Measurements from ENCODE around the gene CBS. TPM values are rescaled to one million over a fixed set of nuclear protein-coding genes. Genes with fewer than 3 reads are reported as not detected.
A peak's percentile ranks its signal among the peaks of the same experiment; 100 is the strongest.
"Not testable (repeated sequence)": the region's sequence is repeated elsewhere in the genome, so short reads cannot be mapped to it uniquely, and the experiment has no call there.

CBS gene
- total RNA-seq (10 to 100 TPM in 4 of 5 donors, 1 to 10 TPM in 1; 2.0 to 25.1 (median 19.1) TPM), polyA plus RNA-seq (10 to 100 TPM; 10.8 to 21.9 (median 15.7) TPM)
- long read RNA-seq, donor 1, result 0 reads
- long read RNA-seq, donor 2, result 0 reads
- long read RNA-seq, donor 3, result 0 reads
- long read RNA-seq, donor 4, result 0 reads
- long read RNA-seq, donor 5, result 0 reads
- long read RNA-seq, donor 6, partial matches to known transcripts, result 0 of 2 reads
- long read RNA-seq, donor 6, other reads (novel, unspliced or antisense), result 0 of 2 reads
- long read RNA-seq, donor 7, partial matches to known transcripts, result 0 of 2 reads
- long read RNA-seq, donor 7, other reads (novel, unspliced or antisense), result 0 of 2 reads
- long read RNA-seq, donor 8, result 0 reads
- long read RNA-seq, donor 9, result 0 reads
- long read RNA-seq, donor 10, result 0 reads

DNA sequence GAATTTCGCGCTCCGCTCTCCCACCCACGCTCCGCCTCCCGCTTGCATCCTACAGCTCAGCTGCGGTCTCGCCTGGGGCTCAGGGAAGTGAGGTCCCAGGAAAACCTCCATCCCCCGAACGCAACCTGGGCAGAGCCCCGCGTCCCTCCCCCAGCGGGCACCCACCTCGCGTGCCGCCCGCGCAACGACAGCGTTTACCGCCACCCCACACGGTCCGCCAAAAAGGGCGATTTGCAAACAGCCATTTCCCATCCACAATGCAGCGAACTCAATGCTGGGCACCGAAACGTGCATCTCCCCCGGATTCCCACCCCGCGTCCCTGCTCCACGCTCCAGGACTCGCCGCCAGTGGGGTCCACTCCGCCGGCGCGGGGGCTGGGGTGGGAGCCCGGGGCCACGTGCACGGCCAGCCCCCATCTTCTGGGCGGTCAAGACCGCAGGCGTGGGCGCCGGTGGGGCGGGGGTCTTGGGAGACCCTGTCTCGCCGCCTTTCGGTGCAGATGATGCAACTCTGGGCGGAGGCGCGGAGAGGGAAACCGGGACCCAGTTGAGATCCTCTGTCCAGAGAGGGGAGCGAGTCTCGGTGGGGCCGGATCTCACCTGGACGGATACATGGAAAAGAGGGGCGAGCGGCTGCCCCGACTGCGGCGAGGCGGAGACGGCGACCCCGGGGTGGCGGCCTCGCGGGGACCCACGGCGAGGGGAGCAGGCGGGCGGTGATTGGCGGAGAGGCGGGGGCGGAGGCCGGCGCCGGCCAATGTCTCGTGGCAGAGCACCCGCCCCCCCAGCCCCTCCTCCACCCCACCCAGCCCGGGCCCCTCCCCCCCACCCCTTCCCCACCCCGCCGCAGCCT, at the start of gene CBS:
Gene CBS, minus strand, starts transcription at position 666 of the 853 bp plus-strand sequence. CDS start 3,642 bp downstream, outside the sequence.
- H3K27ac ChIP-seq; H3K4me3 ChIP-seq; H3K27me3 ChIP-seq; DNase-seq; H3K4me1 ChIP-seq; H3K36me3 ChIP-seq; H3K9me3 ChIP-seq; intact Hi-C loops (cut with DNase I; ENCODE audit: low total_unique reads): not testable (repeated sequence)
- no CpG with 5 or more reads among the region's 84 CpGs for WGBS, 5 donors

- intact Hi-C loops (cut with DNase I; ENCODE audit: low total_unique reads); H3K4me1 ChIP-seq; H3K4me3 ChIP-seq; H3K27ac ChIP-seq; H3K36me3 ChIP-seq; H3K27me3 ChIP-seq; H3K9me3 ChIP-seq; DNase-seq: not testable (repeated sequence)
- WGBS, 5 donors, result no CpG with 5 or more reads among the region's 4 CpGs
Measured at GRCh38 chr21:43115956-43116355, 40.3 kb upstream of the CBS start.

GRCh38 chr21:43114483-43114882, 38.8 kb upstream of the CBS start:
- H3K27ac ChIP-seq; H3K9me3 ChIP-seq; H3K4me3 ChIP-seq; H3K27me3 ChIP-seq; intact Hi-C loops (cut with DNase I; ENCODE audit: low total_unique reads); H3K4me1 ChIP-seq; H3K36me3 ChIP-seq; DNase-seq: not testable (repeated sequence)
- WGBS, 5 donors, result 78 to 85% (median 78%) methylated on average over 3 to 5 of the region's 6 CpGs; no CpG with 5 or more reads in 2 of the 5 donors

GRCh38 chr21:43109006-43109405, 33.4 kb upstream of the CBS start:
- H3K9me3 ChIP-seq; intact Hi-C loops (cut with DNase I; ENCODE audit: low total_unique reads); H3K36me3 ChIP-seq; H3K27ac ChIP-seq; H3K4me3 ChIP-seq; DNase-seq; H3K4me1 ChIP-seq; H3K27me3 ChIP-seq: not testable (repeated sequence)
- no CpG with 5 or more reads among the region's 7 CpGs for WGBS, 5 donors

DNA sequence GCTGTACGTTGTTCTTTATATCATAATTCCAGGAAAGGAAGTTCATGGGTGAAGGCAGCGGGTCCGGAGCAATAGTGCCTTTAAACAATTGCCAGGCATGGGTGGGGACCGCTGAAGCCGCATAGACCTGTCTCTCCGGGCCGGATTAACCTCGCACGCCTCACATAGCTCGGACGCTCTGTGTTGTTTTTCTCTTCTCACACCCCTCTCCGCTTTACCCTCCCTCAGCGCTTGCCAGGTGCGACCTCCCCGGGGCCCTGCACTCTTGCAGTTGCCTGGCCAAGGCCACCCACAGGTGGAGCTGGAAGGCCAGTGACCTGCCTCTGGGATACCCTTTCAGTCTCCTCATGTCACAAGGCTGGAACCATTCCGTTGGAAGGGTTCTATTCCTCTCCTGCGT, 32.5 kb upstream of the CBS start:
- H3K27me3 ChIP-seq; intact Hi-C loops (cut with DNase I; ENCODE audit: low total_unique reads): not testable (repeated sequence)
- no CpG with 5 or more reads among the region's 17 CpGs for WGBS, 5 donors

DNA sequence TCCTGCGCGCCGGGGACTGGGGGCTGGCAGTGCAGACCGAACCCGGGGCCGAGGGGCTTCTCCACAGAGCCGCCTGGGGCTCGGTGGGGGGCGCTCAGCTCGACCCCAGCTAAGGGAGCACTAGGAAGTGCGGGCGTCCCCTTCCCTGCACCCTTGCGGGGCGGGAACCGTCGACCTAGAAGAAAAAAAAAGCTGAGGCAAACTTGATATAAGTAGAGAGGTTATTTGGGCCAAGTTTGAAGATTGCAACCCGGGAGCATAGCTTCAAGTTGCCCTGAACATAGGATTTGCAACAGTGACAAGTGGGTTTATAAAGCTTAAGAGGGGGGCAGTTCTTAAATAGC, 32.1 kb upstream of the CBS start:
- DNase-seq; H3K4me3 ChIP-seq; intact Hi-C loops (cut with DNase I; ENCODE audit: low total_unique reads); H3K27me3 ChIP-seq; H3K4me1 ChIP-seq; H3K27ac ChIP-seq; H3K36me3 ChIP-seq; H3K9me3 ChIP-seq: not testable (repeated sequence)
- no CpG with 5 or more reads among the region's 17 CpGs for WGBS, 5 donors

More for the DNA sequence above, 32.5 kb upstream of the CBS start:
- not testable (repeated sequence) for H3K27ac ChIP-seq, H3K4me3 ChIP-seq, H3K4me1 ChIP-seq, DNase-seq, H3K36me3 ChIP-seq, H3K9me3 ChIP-seq

GRCh38 chr21:43106965-43107793, 31.5 kb upstream of the CBS start, which contains the start of gene U2AF1:
TSS of gene U2AF1 (minus strand) at chr21:43107570. CDS start at chr21:43107494, 76 bp downstream.
- DNase-seq, result peak; percentile 13 to 65
- Histone ChIP-seq H3K27ac (peak within 1 kb of the TSS in 2 of 5 donors; percentile 85 to 92), H3K4me3 (peak within 1 kb of the TSS in 3 of 4 donors; percentile 48 to 69 (median 63))
- H3K27me3 ChIP-seq; H3K36me3 ChIP-seq; H3K9me3 ChIP-seq; H3K4me1 ChIP-seq; intact Hi-C loops (cut with DNase I; ENCODE audit: low total_unique reads): not testable (repeated sequence)
- peak in 1 of 3 donors; percentile 20 for TF ChIP-seq POLR2AphosphoS5 (IDR thresholded peaks at IDR 0.05)
- WGBS, 5 donors, result 0 to 1% methylated on average over 13 to 48 of the region's 107 CpGs; no CpG with 5 or more reads in 3 of the 5 donors

GRCh38 chr21:43104642-43105041, 29.0 kb upstream of the CBS start:
- H3K4me1 ChIP-seq; H3K4me3 ChIP-seq; H3K36me3 ChIP-seq; H3K27me3 ChIP-seq; H3K9me3 ChIP-seq; H3K27ac ChIP-seq; DNase-seq; intact Hi-C loops (cut with DNase I; ENCODE audit: low total_unique reads): not testable (repeated sequence)
- 49 to 71% (median 61%) methylated on average over 2 of the region's 5 CpGs; no CpG with 5 or more reads in 1 of the 5 donors for WGBS, 5 donors

DNA sequence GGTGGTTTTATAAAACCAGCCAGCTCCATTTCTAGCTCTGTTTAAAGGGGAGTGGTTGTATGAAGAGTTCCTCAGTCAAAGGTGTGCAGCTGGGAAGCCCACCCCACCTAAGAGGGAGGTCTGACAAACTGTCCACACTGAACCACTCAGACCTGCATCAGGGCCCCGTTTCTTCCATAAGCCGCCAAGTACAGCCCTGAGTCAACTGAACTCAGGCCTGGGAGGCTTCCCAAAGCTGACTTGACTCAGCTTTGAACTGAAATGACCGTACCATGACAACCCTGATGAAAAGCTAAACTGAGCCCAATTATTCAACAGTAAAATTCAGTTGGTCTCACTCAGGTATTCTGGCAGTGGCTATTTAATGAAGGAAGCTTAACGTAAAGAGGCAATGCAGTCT, 26.6 kb upstream of the CBS start:
- intact Hi-C loops (cut with DNase I; ENCODE audit: low total_unique reads), result not testable (repeated sequence)

DNA sequence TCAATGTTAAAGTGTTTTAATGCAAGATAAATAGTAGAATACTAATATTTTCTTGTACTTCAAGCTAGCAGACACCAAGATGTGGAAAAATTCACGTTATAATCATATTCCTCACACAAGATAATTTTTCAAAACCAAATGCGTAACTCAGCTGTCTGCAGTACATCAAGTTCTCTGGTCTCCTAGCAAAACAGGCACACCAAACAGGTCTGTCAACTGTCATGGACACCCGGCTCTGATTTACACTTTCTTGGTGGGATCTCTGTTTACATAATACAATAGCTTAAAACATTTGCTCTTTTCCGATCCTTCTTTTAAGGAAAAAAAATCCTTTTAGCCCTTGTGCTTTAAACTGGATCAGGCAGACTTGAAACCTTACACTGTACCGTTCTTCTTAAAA, 26.0 kb upstream of the CBS start:
- intact Hi-C loops (cut with DNase I; ENCODE audit: low total_unique reads); H3K9me3 ChIP-seq; H3K36me3 ChIP-seq; H3K27ac ChIP-seq; DNase-seq; H3K4me1 ChIP-seq; H3K4me3 ChIP-seq; H3K27me3 ChIP-seq: not testable (repeated sequence)
- no CpG with 5 or more reads among the region's 5 CpGs for WGBS, 5 donors

More for the DNA sequence above, 26.6 kb upstream of the CBS start:
- H3K27me3 ChIP-seq, DNase-seq, H3K9me3 ChIP-seq, H3K4me1 ChIP-seq, H3K4me3 ChIP-seq, H3K27ac ChIP-seq, H3K36me3 ChIP-seq: not testable (repeated sequence)
- WGBS, 5 donors, result no CpG with 5 or more reads among the region's 4 CpGs

- H3K27ac ChIP-seq; H3K4me1 ChIP-seq; DNase-seq; H3K4me3 ChIP-seq; H3K36me3 ChIP-seq; H3K9me3 ChIP-seq; intact Hi-C loops (cut with DNase I; ENCODE audit: low total_unique reads); H3K27me3 ChIP-seq: not testable (repeated sequence)
- no CpG with 5 or more reads among the region's 7 CpGs for WGBS, 5 donors
Measured at GRCh38 chr21:43101000-43101399, 25.4 kb upstream of the CBS start.

Data from stomach (tissue), 19 donors.